Breast epithelium (tissue), 3 donors: Measurements from ENCODE around the gene TXLNG.

Experiments
- POLR2AphosphoS5 ChIP-seq, 3 donors: sonication (generic); formaldehyde crosslinking; IDR thresholded peaks; one replicate each; pipeline ENCODE4 v1.6.1; 2017; ENCODE audit warnings: antibody characterized with exemption in 3 of 3
- TF ChIP-seq, protein P1 (sequence below), 3 donors: fragments of 450-650 bp; IDR thresholded peaks; one replicate each; pipeline ENCODE4 v1.5.1; 2016 to 2017; ENCODE audit warnings: antibody characterized with exemption in 3 of 3, mild to moderate bottlenecking in 3 of 3, moderate library complexity in 3 of 3

DNA sequence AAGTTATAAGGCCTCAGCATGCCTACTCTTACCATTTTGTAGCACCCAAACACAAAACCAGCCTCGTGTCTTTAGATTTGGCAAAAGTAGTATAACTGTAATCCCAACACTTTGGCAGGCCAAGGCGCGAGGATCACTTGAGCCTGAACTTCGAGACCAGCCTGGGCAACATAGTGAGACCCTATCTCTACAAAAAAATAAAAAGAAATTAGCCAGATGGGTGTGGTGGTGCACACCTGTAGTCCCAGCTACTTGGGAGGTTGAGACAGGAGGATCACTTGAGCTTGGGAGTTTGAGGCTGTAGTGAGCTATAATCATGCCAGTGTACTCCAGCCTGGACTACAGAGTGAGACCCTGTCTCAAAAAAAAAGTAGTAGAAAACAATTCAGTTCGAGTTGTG is 49.2 kb upstream of the TXLNG start:
- TF ChIP-seq, protein P1, sequence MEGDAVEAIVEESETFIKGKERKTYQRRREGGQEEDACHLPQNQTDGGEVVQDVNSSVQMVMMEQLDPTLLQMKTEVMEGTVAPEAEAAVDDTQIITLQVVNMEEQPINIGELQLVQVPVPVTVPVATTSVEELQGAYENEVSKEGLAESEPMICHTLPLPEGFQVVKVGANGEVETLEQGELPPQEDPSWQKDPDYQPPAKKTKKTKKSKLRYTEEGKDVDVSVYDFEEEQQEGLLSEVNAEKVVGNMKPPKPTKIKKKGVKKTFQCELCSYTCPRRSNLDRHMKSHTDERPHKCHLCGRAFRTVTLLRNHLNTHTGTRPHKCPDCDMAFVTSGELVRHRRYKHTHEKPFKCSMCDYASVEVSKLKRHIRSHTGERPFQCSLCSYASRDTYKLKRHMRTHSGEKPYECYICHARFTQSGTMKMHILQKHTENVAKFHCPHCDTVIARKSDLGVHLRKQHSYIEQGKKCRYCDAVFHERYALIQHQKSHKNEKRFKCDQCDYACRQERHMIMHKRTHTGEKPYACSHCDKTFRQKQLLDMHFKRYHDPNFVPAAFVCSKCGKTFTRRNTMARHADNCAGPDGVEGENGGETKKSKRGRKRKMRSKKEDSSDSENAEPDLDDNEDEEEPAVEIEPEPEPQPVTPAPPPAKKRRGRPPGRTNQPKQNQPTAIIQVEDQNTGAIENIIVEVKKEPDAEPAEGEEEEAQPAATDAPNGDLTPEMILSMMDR (IDR thresholded peaks at IDR 0.05) = no peak
- no peak for TF ChIP-seq POLR2AphosphoS5 (IDR thresholded peaks at IDR 0.05)
